ENCODE results near the gene INVS. TPM values are rescaled to one million over a fixed set of nuclear protein-coding genes. Genes with fewer than 3 reads are reported as not detected.

INVS gene
- polyA plus RNA-seq, 3 donors, result 2.9 to 6.7 (median 4.2) TPM

DNA sequence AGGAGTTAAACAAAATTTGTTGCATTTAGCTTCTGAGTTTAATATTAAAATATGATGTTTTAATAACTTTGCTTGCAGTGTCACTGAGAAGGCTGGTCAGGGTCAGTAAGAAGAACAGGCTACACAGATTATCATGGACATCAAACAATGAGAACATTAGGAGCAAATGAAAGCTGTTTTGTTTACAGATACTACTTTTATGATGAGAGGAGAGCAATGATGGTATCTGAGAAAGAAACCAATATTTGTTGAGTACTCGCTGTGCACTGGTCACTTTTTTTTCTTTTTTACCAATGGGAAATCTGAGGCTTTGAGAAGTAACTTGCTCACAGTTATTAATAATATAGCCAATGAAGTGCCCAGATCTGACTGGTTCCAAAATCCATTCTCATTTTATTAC, 109.6 kb downstream of the INVS start:
- Histone ChIP-seq H3K4me2 (replicated peaks; ENCODE audit: extremely low read depth, low read length, poor library complexity, severe bottlenecking) (no peak overlapping the region), H4K20me1 (ENCODE audit: insufficient read depth, low read length) (no peaks in the 10 kb centered on the region), H3K9ac (ENCODE audit: insufficient read depth, low read length, poor library complexity, severe bottlenecking) (no peak overlapping the region), H3K27me3 (ENCODE audit: control insufficient read depth in 2 of 2, insufficient read depth in 2 of 2, low read length in 2 of 2) (no peaks in the 10 kb centered on the region), H2AFZ (ENCODE audit: insufficient read depth, low read depth, low read length, poor library complexity, severe bottlenecking) (no peak overlapping the region), H3K9me3 (replicated peaks in 1 of 2; ENCODE audit: control insufficient read depth in 1 of 2, insufficient read depth in 1 of 2, low read length in 2 of 2) (no peaks in the 10 kb centered on the region), H3K36me3 (replicated peaks in 1 of 2; ENCODE audit: control insufficient read depth in 1 of 2, insufficient read depth in 2 of 2, low read length in 2 of 2) (no peaks in the 10 kb centered on the region), H3K27ac (ENCODE audit: low read depth in 1 of 2, low read length in 2 of 2) (no peak overlapping the region), H3K79me2 (ENCODE audit: insufficient read depth, low read length) (no peaks in the 10 kb centered on the region), H3K4me1 (ENCODE audit: control insufficient read depth in 1 of 2, insufficient read depth in 2 of 2, low read length in 2 of 2) (no peaks in the 10 kb centered on the region), H3K4me3 (replicated peaks in 1 of 3; ENCODE audit: low read depth in 2 of 3, low read length in 3 of 3) (no peak overlapping the region)
- H3K27ac Mint-ChIP-seq, result no peak overlapping the region
- 100% methylated on average over 1 of the region's 1 CpG for WGBS (ENCODE audit: insufficient coverage)
- TF ChIP-seq, protein P1, sequence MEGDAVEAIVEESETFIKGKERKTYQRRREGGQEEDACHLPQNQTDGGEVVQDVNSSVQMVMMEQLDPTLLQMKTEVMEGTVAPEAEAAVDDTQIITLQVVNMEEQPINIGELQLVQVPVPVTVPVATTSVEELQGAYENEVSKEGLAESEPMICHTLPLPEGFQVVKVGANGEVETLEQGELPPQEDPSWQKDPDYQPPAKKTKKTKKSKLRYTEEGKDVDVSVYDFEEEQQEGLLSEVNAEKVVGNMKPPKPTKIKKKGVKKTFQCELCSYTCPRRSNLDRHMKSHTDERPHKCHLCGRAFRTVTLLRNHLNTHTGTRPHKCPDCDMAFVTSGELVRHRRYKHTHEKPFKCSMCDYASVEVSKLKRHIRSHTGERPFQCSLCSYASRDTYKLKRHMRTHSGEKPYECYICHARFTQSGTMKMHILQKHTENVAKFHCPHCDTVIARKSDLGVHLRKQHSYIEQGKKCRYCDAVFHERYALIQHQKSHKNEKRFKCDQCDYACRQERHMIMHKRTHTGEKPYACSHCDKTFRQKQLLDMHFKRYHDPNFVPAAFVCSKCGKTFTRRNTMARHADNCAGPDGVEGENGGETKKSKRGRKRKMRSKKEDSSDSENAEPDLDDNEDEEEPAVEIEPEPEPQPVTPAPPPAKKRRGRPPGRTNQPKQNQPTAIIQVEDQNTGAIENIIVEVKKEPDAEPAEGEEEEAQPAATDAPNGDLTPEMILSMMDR (IDR thresholded peaks at IDR 0.05), result no peak
- peaks cover 0 to 3% of the 10 kb centered on the region in 2 donors for H3K36me3 Mint-ChIP-seq
- H3K4me1 Mint-ChIP-seq, result peaks cover 13% of the 10 kb centered on the region
- no peaks in the 10 kb centered on the region for H3K9me3 Mint-ChIP-seq
- H3K27me3 Mint-ChIP-seq (ENCODE audit: low read depth in 3 of 3), result no peaks in the 10 kb centered on the region
- DNase-seq, result no peak
- intact Hi-C loops (cut with micrococcal nuclease), result no loop called here
- H3K4me3 Mint-ChIP-seq, result no peak overlapping the region

DNA sequence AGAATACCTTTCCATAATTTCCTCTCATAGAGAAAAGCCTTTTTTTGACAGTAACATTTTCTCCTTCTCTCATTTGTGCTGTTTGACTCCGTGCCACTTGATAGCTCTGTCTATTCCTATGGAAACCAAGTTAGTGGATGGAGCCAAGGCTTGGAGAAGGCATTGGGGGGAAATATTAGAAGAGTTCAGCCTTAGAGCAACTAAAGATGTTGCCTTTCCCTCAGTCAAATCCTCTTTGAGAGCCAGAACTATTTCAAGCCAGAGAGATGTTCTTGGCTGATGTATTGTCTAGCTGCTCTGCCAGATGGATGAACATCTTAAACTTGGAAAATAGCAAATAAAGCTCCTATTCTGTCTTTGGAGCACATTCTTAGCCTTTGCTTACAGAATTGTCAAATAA, 112.4 kb downstream of the INVS start:
- no peaks in the 10 kb centered on the region for H3K9me3 ChIP-seq (replicated peaks in 1 of 2; ENCODE audit: control insufficient read depth in 1 of 2, insufficient read depth in 1 of 2, low read length in 2 of 2)
- no peak for DNase-seq
- WGBS (ENCODE audit: insufficient coverage), result no CpG with 5 or more reads among the region's 1 CpG
- no peaks in the 10 kb centered on the region for H3K36me3 ChIP-seq (replicated peaks in 1 of 2; ENCODE audit: control insufficient read depth in 1 of 2, insufficient read depth in 2 of 2, low read length in 2 of 2)
- intact Hi-C loops (cut with micrococcal nuclease), result loop anchor here in 1 of 2 donors (10.0 kb wide), 1 partner anchor 187 kb away; no protein-coding TSS in a partner anchor
- no peaks in the 10 kb centered on the region for H3K27me3 Mint-ChIP-seq (ENCODE audit: low read depth in 3 of 3)
- H3K4me1 Mint-ChIP-seq, result peaks cover 13% of the 10 kb centered on the region
- no peak overlapping the region for H3K4me2 ChIP-seq (replicated peaks; ENCODE audit: extremely low read depth, low read length, poor library complexity, severe bottlenecking)
- H3K27me3 ChIP-seq (ENCODE audit: control insufficient read depth in 2 of 2, insufficient read depth in 2 of 2, low read length in 2 of 2), result no peaks in the 10 kb centered on the region
- no peaks in the 10 kb centered on the region for H3K79me2 ChIP-seq (ENCODE audit: insufficient read depth, low read length)
- no peak overlapping the region for H3K4me3 Mint-ChIP-seq
- no peaks in the 10 kb centered on the region for H4K20me1 ChIP-seq (ENCODE audit: insufficient read depth, low read length)
- H3K4me3 ChIP-seq (replicated peaks in 1 of 3; ENCODE audit: low read depth in 2 of 3, low read length in 3 of 3), result no peak overlapping the region
- H3K27ac ChIP-seq (ENCODE audit: low read depth in 1 of 2, low read length in 2 of 2), result no peak overlapping the region
- TF ChIP-seq, protein P1 (IDR thresholded peaks at IDR 0.05), result no peak
- H2AFZ ChIP-seq (ENCODE audit: insufficient read depth, low read depth, low read length, poor library complexity, severe bottlenecking), result no peak overlapping the region
- no peaks in the 10 kb centered on the region for H3K9me3 Mint-ChIP-seq
- no peak overlapping the region for H3K9ac ChIP-seq (ENCODE audit: insufficient read depth, low read length, poor library complexity, severe bottlenecking)
- H3K27ac Mint-ChIP-seq, result no peak overlapping the region
- H3K4me1 ChIP-seq (ENCODE audit: control insufficient read depth in 1 of 2, insufficient read depth in 2 of 2, low read length in 2 of 2), result no peaks in the 10 kb centered on the region
- H3K36me3 Mint-ChIP-seq, result peaks cover 0 to 3% of the 10 kb centered on the region in 2 donors
